Measurements from ENCODE around the gene BFSP2.
A peak's percentile ranks its signal among the peaks of the same experiment; 100 is the strongest.

BFSP2 gene

DNA sequence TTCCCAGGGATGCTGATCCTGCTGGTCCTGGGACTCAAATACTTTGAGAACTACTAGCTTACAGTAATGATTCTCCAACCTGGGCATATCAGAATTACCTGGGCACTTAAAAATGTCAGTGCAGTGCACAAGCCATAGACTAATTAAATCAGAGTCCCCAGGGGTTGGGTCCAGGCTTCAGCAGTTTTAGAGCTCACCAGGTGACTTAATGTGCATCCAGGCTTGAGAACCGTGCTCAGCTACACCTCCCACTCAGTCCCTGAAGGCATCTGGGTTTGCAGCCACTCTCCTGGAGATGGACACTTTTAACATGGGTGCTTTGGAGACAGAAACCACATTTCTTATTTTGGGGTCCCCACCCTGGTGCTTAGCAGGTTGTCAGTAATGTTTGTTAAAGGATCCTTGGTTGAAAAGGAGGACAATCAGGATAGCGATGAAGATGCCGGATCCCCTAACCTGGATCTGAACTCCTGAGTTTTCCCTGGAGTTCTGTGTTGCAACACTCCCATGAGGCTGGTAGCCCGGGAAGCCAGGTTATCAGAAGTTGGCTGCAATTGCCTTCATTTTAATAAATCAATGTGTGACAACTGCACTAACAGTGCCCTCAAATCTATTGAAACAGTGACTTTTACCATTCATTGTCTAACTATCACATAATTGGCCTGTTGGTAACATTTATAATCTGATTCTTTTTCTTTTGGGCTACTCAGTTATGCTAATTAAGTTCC lies 48.1 kb downstream of the BFSP2 start:
- no peak overlapping the region for H3K4me3 Mint-ChIP-seq
- no peaks in the 10 kb centered on the region for H3K9me3 Mint-ChIP-seq
- H3K4me1 Mint-ChIP-seq: peaks cover 17% of the 10 kb centered on the region
- TF ChIP-seq, protein P1, sequence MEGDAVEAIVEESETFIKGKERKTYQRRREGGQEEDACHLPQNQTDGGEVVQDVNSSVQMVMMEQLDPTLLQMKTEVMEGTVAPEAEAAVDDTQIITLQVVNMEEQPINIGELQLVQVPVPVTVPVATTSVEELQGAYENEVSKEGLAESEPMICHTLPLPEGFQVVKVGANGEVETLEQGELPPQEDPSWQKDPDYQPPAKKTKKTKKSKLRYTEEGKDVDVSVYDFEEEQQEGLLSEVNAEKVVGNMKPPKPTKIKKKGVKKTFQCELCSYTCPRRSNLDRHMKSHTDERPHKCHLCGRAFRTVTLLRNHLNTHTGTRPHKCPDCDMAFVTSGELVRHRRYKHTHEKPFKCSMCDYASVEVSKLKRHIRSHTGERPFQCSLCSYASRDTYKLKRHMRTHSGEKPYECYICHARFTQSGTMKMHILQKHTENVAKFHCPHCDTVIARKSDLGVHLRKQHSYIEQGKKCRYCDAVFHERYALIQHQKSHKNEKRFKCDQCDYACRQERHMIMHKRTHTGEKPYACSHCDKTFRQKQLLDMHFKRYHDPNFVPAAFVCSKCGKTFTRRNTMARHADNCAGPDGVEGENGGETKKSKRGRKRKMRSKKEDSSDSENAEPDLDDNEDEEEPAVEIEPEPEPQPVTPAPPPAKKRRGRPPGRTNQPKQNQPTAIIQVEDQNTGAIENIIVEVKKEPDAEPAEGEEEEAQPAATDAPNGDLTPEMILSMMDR (IDR thresholded peaks at IDR 0.05; ENCODE audit: unreplicated experiment in 3 of 3): no peak
- H3K36me3 Mint-ChIP-seq (ENCODE audit: low read depth): no peaks in the 10 kb centered on the region
- H3K27me3 Mint-ChIP-seq (ENCODE audit: low read depth): peaks cover 40% of the 10 kb centered on the region
- H3K27ac Mint-ChIP-seq: peak overlapping the region in 1 of 3 experiments; percentile 92

DNA sequence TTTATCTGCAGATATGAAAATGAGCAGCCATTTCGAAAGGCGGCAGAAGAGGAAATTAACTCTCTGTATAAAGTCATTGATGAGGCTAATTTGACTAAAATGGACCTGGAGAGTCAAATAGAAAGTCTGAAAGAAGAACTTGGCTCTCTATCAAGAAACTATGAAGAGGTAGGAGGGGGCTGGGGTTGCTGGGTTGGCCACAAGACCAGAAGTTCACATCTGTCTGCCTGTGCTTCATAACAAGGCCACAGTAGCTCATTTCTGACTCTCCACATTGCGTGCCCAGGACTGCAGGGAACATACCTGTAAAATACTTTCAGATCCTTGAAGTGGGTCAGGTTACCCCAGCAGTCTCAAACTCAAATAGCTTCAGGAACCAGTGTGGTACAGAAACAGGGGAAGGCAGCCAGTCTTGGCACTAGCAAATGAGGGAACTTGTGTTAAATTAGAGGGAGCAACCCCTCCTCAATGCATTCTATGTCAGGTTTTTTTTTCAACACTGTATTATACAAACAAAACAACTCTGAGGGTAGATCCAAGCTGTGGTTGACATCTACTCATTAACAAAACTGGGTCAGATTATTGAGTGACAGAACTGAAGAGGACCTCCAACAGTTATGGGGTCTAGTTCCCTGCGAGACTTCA lies 48.7 kb downstream of the BFSP2 start:
- TF ChIP-seq, protein P1 (IDR thresholded peaks at IDR 0.05; ENCODE audit: unreplicated experiment in 3 of 3): no peak
- Mint-ChIP-seq H3K9me3 (no peaks in the 10 kb centered on the region), H3K4me1 (peaks cover 22% of the 10 kb centered on the region)

GRCh38 chr3:133451309-133451708 lies 51.5 kb downstream of the BFSP2 start:
- no peaks in the 10 kb centered on the region for H3K9me3 Mint-ChIP-seq
- TF ChIP-seq, protein P1 (IDR thresholded peaks at IDR 0.05; ENCODE audit: unreplicated experiment in 3 of 3): no peak
- no peak overlapping the region for H3K27ac Mint-ChIP-seq
- H3K4me1 Mint-ChIP-seq: peaks cover 22% of the 10 kb centered on the region
- H3K27me3 Mint-ChIP-seq (ENCODE audit: low read depth): peaks cover 27% of the 10 kb centered on the region
- H3K36me3 Mint-ChIP-seq (ENCODE audit: low read depth): no peaks in the 10 kb centered on the region
- H3K4me3 Mint-ChIP-seq: no peak overlapping the region

More for the DNA sequence above, 48.7 kb downstream of the BFSP2 start:
- Mint-ChIP-seq H3K27ac (peak overlapping the region in 2 of 3 experiments; percentile 28 to 92), H3K27me3 (ENCODE audit: low read depth) (peaks cover 37% of the 10 kb centered on the region), H3K4me3 (no peak overlapping the region), H3K36me3 (ENCODE audit: low read depth) (no peaks in the 10 kb centered on the region)

- Mint-ChIP-seq H3K4me1 (peaks cover 22% of the 10 kb centered on the region), H3K36me3 (ENCODE audit: low read depth) (no peaks in the 10 kb centered on the region)
Observed at GRCh38 chr3:133452641-133453319, 52.9 kb downstream of the BFSP2 start.

GRCh38 chr3:133453383-133453782 lies 53.5 kb downstream of the BFSP2 start:
- Mint-ChIP-seq H3K9me3 (no peaks in the 10 kb centered on the region), H3K36me3 (ENCODE audit: low read depth) (no peaks in the 10 kb centered on the region), H3K4me3 (no peak overlapping the region), H3K4me1 (peaks cover 20% of the 10 kb centered on the region), H3K27ac (peak overlapping the region in 1 of 3 experiments; percentile 67), H3K27me3 (ENCODE audit: low read depth) (peaks cover 24% of the 10 kb centered on the region)
- TF ChIP-seq, protein P1 (IDR thresholded peaks at IDR 0.05; ENCODE audit: unreplicated experiment in 3 of 3): no peak

More at GRCh38 chr3:133452641-133453319, 52.9 kb downstream of the BFSP2 start:
- Mint-ChIP-seq H3K27me3 (ENCODE audit: low read depth) (peaks cover 27% of the 10 kb centered on the region), H3K9me3 (no peaks in the 10 kb centered on the region), H3K4me3 (no peak overlapping the region), H3K27ac (peak overlapping the region in 2 of 3 experiments; percentile 4 to 67)
- TF ChIP-seq, protein P1 (IDR thresholded peaks at IDR 0.05; ENCODE audit: unreplicated experiment in 3 of 3): no peak

Data from nephron (organoid).